Measurements from ENCODE around the gene ALPK3. TPM values are rescaled to one million over a fixed set of nuclear protein-coding genes. Genes with fewer than 3 reads are reported as not detected.

ALPK3 gene
- total RNA-seq, 1 donor from 2014 or later = 5.4 TPM

DNA sequence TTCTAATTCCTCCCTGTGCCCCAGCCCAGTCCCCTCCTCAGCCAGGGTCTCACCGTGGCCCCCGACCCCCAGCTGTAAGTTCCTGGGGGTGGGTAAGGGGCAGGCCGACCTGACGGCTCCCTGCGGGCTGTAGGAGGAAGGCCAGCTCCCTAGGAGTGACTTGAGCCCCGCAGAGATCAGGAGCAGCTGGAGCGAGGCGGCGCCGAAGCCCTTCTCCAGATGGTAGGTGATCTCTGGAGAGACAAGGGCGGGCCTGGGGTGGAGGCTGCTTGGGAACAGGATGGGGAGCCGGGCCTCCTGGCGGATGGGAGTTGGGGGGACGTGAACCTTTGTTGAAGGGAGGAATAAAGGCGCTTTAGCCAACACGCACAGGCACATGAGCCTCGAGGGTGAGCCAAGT, 71.5 kb downstream of the ALPK3 start:
- Mint-ChIP-seq H3K9me3 (no peaks in the 10 kb centered on the region), H3K4me1 (no peaks in the 10 kb centered on the region), H3K27ac (no peak overlapping the region), H3K27me3 (ENCODE audit: insufficient read depth, low read depth) (peaks cover 8% of the 10 kb centered on the region), H3K36me3 (no peaks in the 10 kb centered on the region), H3K4me3 (no peak overlapping the region)
- Histone ChIP-seq H3F3A (ENCODE audit: low read depth) (no peaks in the 10 kb centered on the region), H3K27me3 (no peaks in the 10 kb centered on the region), H4K20me1 (ENCODE audit: low read depth) (no peaks in the 10 kb centered on the region), H2AFZ (replicated peaks) (peak overlapping the region; percentile 72), H3K36me3 (no peaks in the 10 kb centered on the region), H3K9ac (no peak overlapping the region), H3K9me3 (ENCODE audit: low read depth) (no peaks in the 10 kb centered on the region), H3K4me1 (no peaks in the 10 kb centered on the region), H3K4me2 (no peak overlapping the region), H3K79me2 (ENCODE audit: low read depth) (no peaks in the 10 kb centered on the region), H3K27ac (no peak overlapping the region), H3K4me3 (no peak overlapping the region)
- TF ChIP-seq EZH2 (IDR thresholded peaks at IDR 0.05) = no peak
- TF ChIP-seq, protein P1, sequence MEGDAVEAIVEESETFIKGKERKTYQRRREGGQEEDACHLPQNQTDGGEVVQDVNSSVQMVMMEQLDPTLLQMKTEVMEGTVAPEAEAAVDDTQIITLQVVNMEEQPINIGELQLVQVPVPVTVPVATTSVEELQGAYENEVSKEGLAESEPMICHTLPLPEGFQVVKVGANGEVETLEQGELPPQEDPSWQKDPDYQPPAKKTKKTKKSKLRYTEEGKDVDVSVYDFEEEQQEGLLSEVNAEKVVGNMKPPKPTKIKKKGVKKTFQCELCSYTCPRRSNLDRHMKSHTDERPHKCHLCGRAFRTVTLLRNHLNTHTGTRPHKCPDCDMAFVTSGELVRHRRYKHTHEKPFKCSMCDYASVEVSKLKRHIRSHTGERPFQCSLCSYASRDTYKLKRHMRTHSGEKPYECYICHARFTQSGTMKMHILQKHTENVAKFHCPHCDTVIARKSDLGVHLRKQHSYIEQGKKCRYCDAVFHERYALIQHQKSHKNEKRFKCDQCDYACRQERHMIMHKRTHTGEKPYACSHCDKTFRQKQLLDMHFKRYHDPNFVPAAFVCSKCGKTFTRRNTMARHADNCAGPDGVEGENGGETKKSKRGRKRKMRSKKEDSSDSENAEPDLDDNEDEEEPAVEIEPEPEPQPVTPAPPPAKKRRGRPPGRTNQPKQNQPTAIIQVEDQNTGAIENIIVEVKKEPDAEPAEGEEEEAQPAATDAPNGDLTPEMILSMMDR (IDR thresholded peaks at IDR 0.05) = no peak
- no peak for TF ChIP-seq EZH2phosphoT487 (IDR thresholded peaks at IDR 0.05)
- DNase-seq (ENCODE audit: low spot score) = no peak

DNA sequence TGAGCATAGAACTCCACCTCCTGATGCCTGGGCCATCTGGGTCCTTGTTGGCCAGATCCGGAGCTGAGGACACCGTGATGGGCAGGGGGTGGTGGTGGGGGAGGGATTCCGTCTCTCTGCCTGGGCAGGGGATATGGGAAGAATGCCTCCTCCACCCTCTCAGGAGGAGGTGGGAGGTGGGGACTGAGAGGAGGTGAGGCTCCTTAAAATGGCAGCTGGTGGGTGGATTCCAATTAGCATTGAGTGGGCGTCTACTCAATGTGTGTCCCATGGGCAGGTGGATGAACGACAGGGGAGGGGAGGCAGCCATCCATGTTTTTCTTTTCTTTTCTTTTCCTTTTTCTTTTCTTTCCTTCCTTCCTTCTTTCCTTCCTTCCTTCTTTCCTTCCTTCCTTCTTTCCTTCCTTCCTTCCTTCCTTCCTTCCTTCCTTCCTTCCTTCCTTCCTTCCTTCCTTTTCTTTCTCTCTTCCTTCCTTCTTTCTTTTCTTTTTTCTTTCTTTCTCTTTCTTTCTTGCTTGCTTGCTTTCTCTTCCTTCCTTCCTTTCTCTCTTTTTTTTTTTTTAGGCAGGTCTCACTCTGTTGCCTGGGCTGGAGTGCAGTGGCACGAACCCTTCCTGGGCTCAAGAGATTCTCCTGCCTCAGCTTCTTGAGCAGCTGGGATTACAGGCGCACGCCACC, 72.3 kb downstream of the ALPK3 start:
- H3K4me2 ChIP-seq = no peak overlapping the region
- Mint-ChIP-seq H3K4me1 (no peaks in the 10 kb centered on the region), H3K36me3 (no peaks in the 10 kb centered on the region), H3K4me3 (no peak overlapping the region), H3K27ac (no peak overlapping the region), H3K9me3 (no peaks in the 10 kb centered on the region), H3K27me3 (ENCODE audit: insufficient read depth, low read depth) (peaks cover 8% of the 10 kb centered on the region)
- no peak for TF ChIP-seq EZH2phosphoT487 (IDR thresholded peaks at IDR 0.05)
- TF ChIP-seq, protein P1 (IDR thresholded peaks at IDR 0.05) = no peak
- TF ChIP-seq EZH2 (IDR thresholded peaks at IDR 0.05) = no peak
- H3K79me2 ChIP-seq (ENCODE audit: low read depth) = no peaks in the 10 kb centered on the region
- no peaks in the 10 kb centered on the region for H3K9me3 ChIP-seq (ENCODE audit: low read depth)
- no peaks in the 10 kb centered on the region for H3K4me1 ChIP-seq
- no peak overlapping the region for H3K27ac ChIP-seq
- H3K9ac ChIP-seq = no peak overlapping the region
- H3K36me3 ChIP-seq = no peaks in the 10 kb centered on the region
- no peak for DNase-seq (ENCODE audit: low spot score)
- no peaks in the 10 kb centered on the region for H4K20me1 ChIP-seq (ENCODE audit: low read depth)
- no peaks in the 10 kb centered on the region for H3F3A ChIP-seq (ENCODE audit: low read depth)
- H3K4me3 ChIP-seq = no peak overlapping the region
- H3K27me3 ChIP-seq = no peaks in the 10 kb centered on the region
- peak overlapping the region; percentile 72 for H2AFZ ChIP-seq (replicated peaks)

DNA sequence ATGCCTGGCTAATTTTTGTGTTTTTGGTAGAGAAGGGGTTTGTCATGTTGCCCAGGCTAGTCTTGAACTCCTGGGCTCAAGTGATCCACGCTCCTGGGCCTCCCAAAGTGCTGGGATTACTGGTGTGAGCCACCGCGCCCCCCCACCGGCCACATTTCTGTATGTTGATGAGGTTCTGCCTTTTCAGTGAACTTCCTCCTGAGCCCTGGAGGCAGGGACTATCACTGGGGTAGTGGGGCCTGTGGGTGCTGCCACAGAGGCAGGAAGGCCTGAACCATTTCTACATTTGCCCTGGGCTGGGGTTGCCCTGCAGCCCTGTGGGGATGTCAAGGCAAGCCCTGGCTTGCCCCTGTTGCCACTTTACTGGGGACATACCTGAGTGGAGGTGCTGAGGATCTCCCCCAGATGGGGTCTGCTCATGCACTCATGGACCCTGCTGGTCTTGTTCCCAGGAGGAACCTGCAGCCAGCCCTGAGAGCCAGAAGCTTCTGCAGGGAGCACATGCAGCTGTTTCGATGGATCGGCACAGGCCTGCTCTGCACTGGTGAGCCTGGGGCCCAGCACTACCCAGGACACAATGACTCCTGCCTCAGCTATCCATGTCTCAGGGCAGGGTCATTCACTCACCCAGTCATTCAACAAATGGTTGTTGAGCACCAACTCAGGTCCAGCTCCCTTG, 73.0 kb downstream of the ALPK3 start:
- TF ChIP-seq, protein P1 (IDR thresholded peaks at IDR 0.05) = no peak
- no peak for TF ChIP-seq EZH2phosphoT487 (IDR thresholded peaks at IDR 0.05)
- no peak for DNase-seq (ENCODE audit: low spot score)
- Mint-ChIP-seq H3K4me1 (no peaks in the 10 kb centered on the region), H3K4me3 (no peak overlapping the region), H3K27ac (no peak overlapping the region), H3K27me3 (ENCODE audit: insufficient read depth, low read depth) (peaks cover 8% of the 10 kb centered on the region), H3K36me3 (no peaks in the 10 kb centered on the region), H3K9me3 (no peaks in the 10 kb centered on the region)
- no peaks in the 10 kb centered on the region for H3K79me2 ChIP-seq (ENCODE audit: low read depth)
- H3K27ac ChIP-seq = no peak overlapping the region
- no peak overlapping the region for H3K9ac ChIP-seq
- H2AFZ ChIP-seq (replicated peaks) = no peak overlapping the region
- H3F3A ChIP-seq (ENCODE audit: low read depth) = no peaks in the 10 kb centered on the region
- H4K20me1 ChIP-seq (ENCODE audit: low read depth) = no peaks in the 10 kb centered on the region
- no peaks in the 10 kb centered on the region for H3K36me3 ChIP-seq
- H3K9me3 ChIP-seq (ENCODE audit: low read depth) = no peaks in the 10 kb centered on the region
- no peaks in the 10 kb centered on the region for H3K27me3 ChIP-seq
- H3K4me1 ChIP-seq = no peaks in the 10 kb centered on the region
- no peak overlapping the region for H3K4me2 ChIP-seq
- H3K4me3 ChIP-seq = no peak overlapping the region

Measured in neural progenitor cell (in vitro differentiated cells).